Choroid plexus epithelial cell (primary cell): ENCODE data around the gene CDK19.

Experiments
- DNase-seq: peaks from one replicate; pipeline ENCODE4 v3.0.0-alpha.2; 2010; ENCODE audit warnings: low read depth
- H3K4me3 ChIP-seq: 2 replicates; pipeline ENCODE4 v1.5.1; 2011; ENCODE audit warnings: low read depth, mild to moderate bottlenecking, control low read depth, low read length, moderate library complexity
- CTCF ChIP-seq: conservative IDR thresholded peaks from 2 replicates; pipeline ENCODE4 v1.5.1; 2011; ENCODE audit warnings: low read depth, mild to moderate bottlenecking, control low read depth, inconsistent platforms, low read length, moderate library complexity

The CDK19 gene

GRCh38 chr6:110781522-110782214, 33.6 kb downstream of the CDK19 start:
- no peak for DNase-seq
- no peak for TF ChIP-seq CTCF
- no peak overlapping the region for H3K4me3 ChIP-seq

- TF ChIP-seq CTCF: no peak
- no peak for DNase-seq
- no peak overlapping the region for H3K4me3 ChIP-seq
Observed at GRCh38 chr6:110778333-110778732, 36.9 kb downstream of the CDK19 start.

- DNase-seq: no peak
- no peak for TF ChIP-seq CTCF
- H3K4me3 ChIP-seq: no peak overlapping the region
Observed at GRCh38 chr6:110777636-110778035, 37.6 kb downstream of the CDK19 start.

GRCh38 chr6:110776413-110776812, 38.9 kb downstream of the CDK19 start:
- H3K4me3 ChIP-seq: no peak overlapping the region
- no peak for DNase-seq
- TF ChIP-seq CTCF: no peak

GRCh38 chr6:110769923-110770322, 45.3 kb downstream of the CDK19 start:
- no peak for TF ChIP-seq CTCF
- H3K4me3 ChIP-seq: no peak overlapping the region
- no peak for DNase-seq

GRCh38 chr6:110768057-110768456, 47.2 kb downstream of the CDK19 start:
- no peak for DNase-seq
- TF ChIP-seq CTCF: no peak
- no peak overlapping the region for H3K4me3 ChIP-seq

GRCh38 chr6:110761371-110761770, 53.9 kb downstream of the CDK19 start:
- no peak for DNase-seq
- H3K4me3 ChIP-seq: no peak overlapping the region
- TF ChIP-seq CTCF: no peak
